IPS-18c (cell line): ENCODE results near the gene AMPH.

Source experiments
- H3K4me3 ChIP-seq: 2 replicates; pipeline ENCODE4 v1.7.0; 2013; ENCODE audit warnings: low read depth, mild to moderate bottlenecking, low read length, moderate library complexity; ENCODE audit not compliant: insufficient read depth
- H3K9me3 ChIP-seq: one replicate; pipeline ENCODE4 v1.6.1; 2013; ENCODE audit warnings: mild to moderate bottlenecking, low read length, moderate library complexity; ENCODE audit not compliant: control insufficient read depth, insufficient read depth

The AMPH gene

DNA sequence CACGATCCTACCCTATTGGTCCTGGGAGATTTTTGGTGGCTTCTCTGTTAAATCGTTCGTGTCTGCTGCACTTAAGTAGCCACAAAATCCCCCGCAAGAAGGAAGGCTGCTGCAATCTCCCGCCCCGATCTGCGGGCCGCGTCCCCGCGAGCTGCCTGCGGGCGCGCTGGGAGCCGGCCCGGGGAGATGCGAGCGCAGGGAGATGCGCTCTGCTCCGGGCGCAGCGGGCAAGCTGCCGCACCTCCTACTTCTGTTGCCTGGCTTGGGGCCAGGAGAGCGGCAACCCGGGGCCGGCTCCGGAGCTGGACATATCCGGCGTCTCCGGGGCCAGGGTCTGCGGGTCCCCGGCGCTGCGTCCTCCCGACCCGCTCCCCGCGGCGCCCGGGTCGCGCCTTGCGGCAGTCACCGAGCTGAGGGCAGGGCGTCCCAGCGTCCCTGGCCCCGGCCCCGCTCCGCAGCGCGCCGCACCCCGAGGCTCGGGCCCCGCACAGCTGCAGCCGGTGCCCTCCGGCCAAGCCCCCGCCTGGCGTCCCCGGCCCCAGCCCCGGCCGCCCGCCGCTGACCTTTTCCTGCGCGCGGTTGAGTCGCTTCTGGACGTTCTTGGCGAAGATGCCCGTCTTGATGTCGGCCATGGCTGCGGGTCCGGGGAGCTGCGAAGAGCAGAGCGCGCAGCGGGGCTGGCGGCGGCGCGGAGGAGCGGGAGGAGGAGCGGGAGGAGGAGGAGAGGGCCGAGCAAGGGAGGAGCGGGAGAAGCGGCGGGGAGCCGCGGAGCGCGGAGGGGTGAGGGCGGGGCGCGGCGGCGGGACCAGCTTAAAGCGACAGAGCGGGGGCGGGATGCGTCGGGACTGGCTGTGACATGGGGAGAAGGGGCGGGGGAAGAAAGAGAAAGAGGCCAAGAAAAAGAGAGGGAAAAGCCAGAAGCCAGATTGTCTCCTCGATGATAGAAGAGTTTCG, at the start of gene AMPH:
Gene AMPH, minus strand, starts transcription at position 654 of the 954 bp plus-strand sequence. Its CDS starts 22 bp downstream, at position 632.
- peak within 1 kb of the TSS; percentile 61 for H3K4me3 ChIP-seq
- H3K9me3 ChIP-seq = no peaks in the 10 kb centered on the region

- Histone ChIP-seq H3K4me3 (no peak overlapping the region), H3K9me3 (no peaks in the 10 kb centered on the region)
Observed at GRCh38 chr7:38679419-38679818, 48.2 kb upstream of the AMPH start.

DNA sequence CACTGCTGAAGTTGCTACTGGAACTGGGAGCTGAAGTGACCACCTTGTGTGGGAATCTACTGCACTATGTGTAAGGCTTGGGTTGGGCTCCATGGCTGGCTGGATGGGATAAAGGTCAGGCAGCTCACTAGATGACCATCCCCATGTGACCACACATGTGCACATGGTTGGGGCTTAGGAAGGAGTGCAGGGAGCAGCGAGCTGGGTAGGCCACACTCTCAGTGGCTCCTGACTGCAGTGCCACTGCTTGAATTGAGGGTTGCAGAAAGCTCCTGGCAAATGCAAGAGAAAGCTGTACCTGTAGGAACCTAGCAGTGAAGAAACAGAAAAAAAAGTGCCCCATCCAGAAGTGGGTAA, 47.5 kb upstream of the AMPH start:
- Histone ChIP-seq H3K9me3 (no peaks in the 10 kb centered on the region), H3K4me3 (no peak overlapping the region)

- H3K9me3 ChIP-seq = no peaks in the 10 kb centered on the region
- H3K4me3 ChIP-seq = no peak overlapping the region
Observed at GRCh38 chr7:38677981-38678697, 47.0 kb upstream of the AMPH start.

DNA sequence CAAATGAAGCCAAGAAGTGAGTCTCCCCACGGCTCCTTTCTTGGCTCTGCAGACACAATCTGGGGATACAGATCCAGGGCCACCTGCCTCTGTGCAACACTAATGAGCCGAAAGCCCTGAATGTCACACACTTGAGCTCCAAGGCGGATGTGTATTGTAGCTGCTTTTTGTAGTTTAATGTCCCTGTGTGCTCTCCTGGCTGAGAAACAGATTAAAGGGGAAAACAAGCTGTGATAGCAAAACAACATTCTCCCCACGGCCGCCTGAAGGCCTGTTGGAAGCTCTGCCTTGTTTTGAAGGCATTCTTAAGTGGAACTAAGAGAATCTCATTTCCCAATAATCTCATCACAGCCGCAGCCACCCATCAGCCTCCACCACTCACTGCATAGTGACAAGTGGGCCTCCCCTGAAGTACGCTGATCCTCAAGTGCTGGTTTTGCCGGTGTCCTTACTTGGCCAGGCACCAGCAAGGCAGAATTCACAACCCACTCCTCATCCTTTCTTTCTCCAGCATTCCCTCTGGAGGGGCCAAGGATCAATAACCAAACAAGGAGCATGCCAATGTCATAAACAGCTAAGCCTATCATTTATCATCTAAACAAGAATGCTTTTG, 44.4 kb upstream of the AMPH start:
- H3K9me3 ChIP-seq = no peaks in the 10 kb centered on the region
- H3K4me3 ChIP-seq = no peak overlapping the region

DNA sequence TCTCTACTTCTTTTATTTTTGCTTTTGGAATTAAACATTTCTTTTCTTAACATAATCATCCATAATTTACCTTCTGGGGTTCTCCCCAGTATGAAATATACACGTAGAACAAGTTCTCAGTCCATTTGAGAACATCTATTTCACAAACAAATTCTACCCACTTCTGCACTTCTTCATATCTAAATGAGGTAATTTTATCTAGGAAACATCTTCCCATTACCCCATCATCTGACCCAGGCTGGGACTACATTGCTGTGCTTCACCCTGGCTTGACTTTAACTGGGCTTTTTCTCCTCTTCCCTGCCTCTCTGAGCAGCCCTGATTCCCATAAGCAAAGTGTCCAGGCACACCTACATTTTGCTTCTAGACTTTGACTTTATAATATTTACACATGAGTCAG, 43.3 kb upstream of the AMPH start:
- no peaks in the 10 kb centered on the region for H3K9me3 ChIP-seq
- no peak overlapping the region for H3K4me3 ChIP-seq

DNA sequence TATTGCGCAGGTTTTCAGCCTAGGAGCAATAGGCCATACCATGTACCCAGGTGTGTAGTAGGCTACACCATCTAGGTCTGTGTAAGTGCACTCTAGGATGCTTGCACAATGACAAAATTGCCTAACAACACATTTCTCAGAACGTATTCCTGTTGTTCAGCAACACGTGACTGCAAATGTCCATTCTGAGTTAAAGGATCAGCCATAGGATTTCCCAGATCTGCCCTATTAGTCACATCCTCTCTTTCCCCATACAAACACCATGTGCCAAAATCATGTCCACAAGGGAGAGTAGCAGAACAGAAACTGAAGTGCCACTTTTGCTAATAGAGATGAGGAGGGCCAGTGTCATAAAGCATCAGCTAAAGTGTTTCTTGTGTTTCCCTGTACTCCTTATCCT, 42.6 kb upstream of the AMPH start:
- no peak overlapping the region for H3K4me3 ChIP-seq
- H3K9me3 ChIP-seq = no peaks in the 10 kb centered on the region

DNA sequence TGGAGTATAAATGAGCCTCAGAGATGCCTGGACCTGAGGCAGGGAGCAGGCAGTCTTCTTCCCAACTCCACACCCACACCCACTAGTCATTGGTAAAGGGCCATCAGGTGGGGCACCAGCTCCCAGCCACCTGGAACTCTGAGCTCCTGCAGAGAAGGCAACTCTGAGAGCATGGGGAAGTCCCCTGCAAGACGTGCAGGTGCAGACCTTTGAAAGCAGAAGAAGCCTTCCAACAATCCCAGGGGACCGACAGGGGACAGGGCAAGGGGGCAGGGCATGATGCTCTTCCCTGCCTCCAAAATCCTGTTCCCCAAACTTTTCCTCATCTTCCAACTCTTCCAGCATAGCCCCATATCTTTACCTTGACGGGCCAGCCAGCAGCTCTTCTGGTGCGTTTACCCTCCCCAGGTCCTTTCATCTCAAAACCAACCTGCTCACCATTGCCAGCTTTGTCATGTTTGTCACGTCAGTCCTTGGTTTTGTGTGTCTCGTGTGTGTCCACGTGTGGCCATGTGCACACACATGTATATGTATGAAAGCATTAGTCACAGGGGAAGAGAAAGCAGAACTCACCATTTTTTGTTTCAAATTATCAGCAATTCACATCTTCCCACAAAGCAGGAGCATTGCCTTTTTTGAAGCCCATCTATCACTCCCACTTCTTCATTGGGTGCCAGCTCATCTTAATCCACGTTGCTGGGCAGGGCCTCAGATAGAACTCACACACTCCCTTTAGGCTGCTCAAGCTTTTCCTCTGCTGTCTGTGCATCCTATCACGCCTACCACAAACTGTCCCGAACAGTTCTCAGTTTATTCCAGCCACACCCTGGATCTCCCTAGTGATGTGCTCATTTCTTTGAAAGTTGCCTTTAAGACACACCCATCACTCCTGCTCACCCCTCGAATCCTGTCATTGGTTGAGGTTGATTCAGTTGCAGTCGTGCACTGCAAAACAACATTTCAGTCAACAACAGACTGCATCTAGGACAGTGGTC, 41.0 kb upstream of the AMPH start:
- no peak overlapping the region for H3K4me3 ChIP-seq

DNA sequence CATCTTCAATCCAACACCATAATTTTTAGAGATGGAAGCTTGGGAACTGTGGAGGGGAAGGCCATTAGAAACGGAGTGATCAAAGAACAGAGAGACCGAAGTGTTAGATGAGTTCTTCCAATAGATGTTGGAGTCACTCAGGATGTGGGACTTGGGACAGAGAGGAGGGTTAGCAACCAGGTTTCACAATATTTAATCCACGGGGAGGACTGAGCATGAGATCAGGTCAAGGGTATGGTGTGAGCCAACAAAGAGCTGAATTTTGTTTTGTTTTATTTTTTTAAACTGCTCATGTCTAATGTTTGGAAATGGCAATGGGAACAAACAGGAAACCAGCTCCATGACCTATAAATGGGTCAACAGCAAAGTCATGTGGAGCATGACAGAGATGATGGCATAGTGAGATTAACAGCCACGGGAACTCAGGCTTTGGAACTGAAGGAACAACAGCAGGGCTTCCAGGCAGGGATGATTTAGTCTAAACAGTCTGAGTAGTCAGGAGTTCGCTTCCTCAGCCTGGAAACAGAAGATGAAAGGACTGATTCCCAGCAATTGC, 38.9 kb upstream of the AMPH start:
- no peaks in the 10 kb centered on the region for H3K9me3 ChIP-seq
- no peak overlapping the region for H3K4me3 ChIP-seq

More for the DNA sequence above, 41.0 kb upstream of the AMPH start:
- H3K9me3 ChIP-seq = no peaks in the 10 kb centered on the region

GRCh38 chr7:38664972-38665371, 33.8 kb upstream of the AMPH start:
- H3K4me3 ChIP-seq = no peak overlapping the region
- no peaks in the 10 kb centered on the region for H3K9me3 ChIP-seq

DNA sequence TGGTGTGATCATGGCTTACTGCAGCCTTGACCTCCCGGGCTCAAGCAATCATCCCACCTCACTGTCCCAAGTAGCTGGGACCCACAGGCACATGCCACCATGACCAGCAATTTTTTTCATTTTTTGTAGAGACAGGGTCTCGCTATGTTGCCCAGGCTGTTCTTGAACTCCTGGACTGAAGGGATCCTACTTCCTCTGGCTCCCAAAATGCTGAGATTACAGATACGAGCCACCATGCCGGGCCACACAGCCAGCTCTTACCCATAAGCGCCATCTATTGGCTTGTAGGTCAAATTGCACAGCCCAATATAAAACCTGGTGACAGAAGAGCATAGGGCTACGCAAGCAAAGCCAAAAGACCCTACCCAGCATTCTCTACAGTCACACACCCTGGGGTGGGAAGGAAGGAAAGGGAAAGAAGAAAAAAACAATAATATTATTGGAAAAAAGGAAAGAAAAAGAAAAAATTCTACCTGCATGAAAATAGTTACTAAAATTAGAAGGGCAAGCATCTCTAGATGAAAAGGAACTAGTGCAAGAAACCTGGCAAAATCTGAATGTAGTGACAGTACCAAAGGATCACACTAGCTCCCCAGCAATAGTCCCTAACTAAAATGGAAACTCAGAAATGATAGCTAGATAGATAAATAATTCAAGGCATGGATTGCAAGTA, 29.4 kb upstream of the AMPH start:
- no peak overlapping the region for H3K4me3 ChIP-seq
- H3K9me3 ChIP-seq = no peaks in the 10 kb centered on the region

- no peak overlapping the region for H3K4me3 ChIP-seq
Observed at GRCh38 chr7:38659931-38660330, 28.8 kb upstream of the AMPH start.

DNA sequence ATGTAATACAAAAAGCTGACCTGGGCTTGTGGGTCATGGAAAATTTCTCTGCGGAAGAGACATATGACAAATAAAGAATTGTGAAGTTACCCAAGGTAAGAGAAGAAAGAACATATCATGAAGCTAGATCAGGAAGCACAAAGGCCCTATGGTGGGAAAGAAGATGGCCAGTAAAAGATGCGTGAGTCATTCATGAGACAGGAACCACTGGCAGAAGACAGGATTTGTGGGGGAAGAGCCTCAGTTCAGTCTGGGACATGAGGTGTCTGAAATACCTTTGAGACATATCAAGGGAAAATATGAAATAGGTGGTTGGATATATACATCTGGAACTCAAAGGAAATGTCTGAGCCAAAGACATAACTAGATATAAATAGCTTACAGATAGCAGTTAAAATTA, 27.7 kb upstream of the AMPH start:
- Histone ChIP-seq H3K4me3 (no peak overlapping the region), H3K9me3 (no peaks in the 10 kb centered on the region)

More at GRCh38 chr7:38659931-38660330, 28.8 kb upstream of the AMPH start:
- H3K9me3 ChIP-seq = no peaks in the 10 kb centered on the region

DNA sequence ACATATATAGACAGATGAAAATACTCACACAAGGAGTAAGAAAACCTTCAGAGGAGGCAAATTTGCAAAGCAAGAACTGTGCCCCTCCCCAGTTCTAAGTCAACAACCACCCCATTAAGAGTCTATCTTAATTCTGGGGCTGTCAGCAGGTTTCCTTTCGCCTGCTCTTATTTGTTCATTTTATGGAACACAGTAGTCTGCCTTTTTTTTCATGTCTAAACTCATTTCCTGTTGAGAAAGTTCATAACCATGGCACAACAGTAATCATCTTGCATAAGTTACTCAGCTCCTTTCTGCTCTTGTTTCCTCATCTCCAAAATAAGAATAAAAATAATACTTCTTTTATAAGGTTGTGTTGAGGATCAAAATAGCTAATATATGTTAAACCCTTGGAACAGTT, 25.8 kb upstream of the AMPH start:
- H3K4me3 ChIP-seq = no peak overlapping the region
- H3K9me3 ChIP-seq = no peaks in the 10 kb centered on the region

- H3K9me3 ChIP-seq = no peaks in the 10 kb centered on the region
- no peak overlapping the region for H3K4me3 ChIP-seq
Observed at GRCh38 chr7:38655833-38656774, 24.9 kb upstream of the AMPH start.
